ENCODE measurements around the gene PTPRU.

- TF ChIP-seq POLR2AphosphoS5 (IDR thresholded peaks at IDR 0.05; ENCODE audit: low read depth, low read length), result no peak
- TF ChIP-seq SIN3A (IDR thresholded peaks at IDR 0.05; ENCODE audit: borderline replicate concordance, insufficient read depth, low read length), result no peak
Measured at GRCh38 chr1:29235955-29236711, at the start of gene PTPRU.
